Endodermal cell (in vitro differentiated cells): Measurements from ENCODE around the gene ECHS1. TPM values are rescaled to one million over a fixed set of nuclear protein-coding genes. Genes with fewer than 3 reads are reported as not detected.

Experiments
- DNase-seq: peaks from one replicate; pipeline ENCODE4 v3.0.0-alpha.2; 2017
- H3K27ac ChIP-seq: 2 replicates; pipeline ENCODE4 v1.5.1; 2013; ENCODE audit warnings: mild to moderate bottlenecking, low read depth, low read length, moderate library complexity
- H3K27me3 ChIP-seq: 2 replicates; pipeline ENCODE4 v1.6.1; 2013; ENCODE audit warnings: mild to moderate bottlenecking, low read length, moderate library complexity; ENCODE audit not compliant: insufficient read depth, control insufficient read depth, poor library complexity, severe bottlenecking
- H3K36me3 ChIP-seq: 2 replicates; pipeline ENCODE4 v1.7.0; 2013; ENCODE audit warnings: mild to moderate bottlenecking, low read length, moderate library complexity; ENCODE audit not compliant: control insufficient read depth, insufficient read depth
- H3K4me1 ChIP-seq: one replicate; pipeline ENCODE4 v1.7.0; 2013; ENCODE audit warnings: low read length; ENCODE audit not compliant: control insufficient read depth, insufficient read depth
- H3K4me3 ChIP-seq: 2 replicates; pipeline ENCODE4 v1.5.1; 2013; ENCODE audit warnings: mild to moderate bottlenecking, low read length, moderate library complexity
- H3K9ac ChIP-seq: 2 replicates; pipeline ENCODE4 v1.6.1; 2013; ENCODE audit warnings: mild to moderate bottlenecking, low read length, moderate library complexity; ENCODE audit not compliant: poor library complexity, severe bottlenecking; ENCODE audit errors: extremely low read depth
- H3K9me3 ChIP-seq: 2 replicates; pipeline ENCODE4 v1.6.1; 2013; ENCODE audit warnings: mild to moderate bottlenecking, low read length, moderate library complexity; ENCODE audit not compliant: control insufficient read depth
- H3K27ac Mint-ChIP-seq: 2 replicates; pipeline ENCODE4 v1.8.0; 2020; ENCODE audit warnings: mixed read lengths
- H3K27me3 Mint-ChIP-seq: 2 replicates; pipeline ENCODE4 v1.8.0; 2021; ENCODE audit warnings: mild to moderate bottlenecking, mixed read lengths; ENCODE audit not compliant: insufficient read depth
- H3K36me3 Mint-ChIP-seq: 2 replicates; pipeline ENCODE4 v1.8.0; 2020; ENCODE audit warnings: low read depth, mixed read lengths
- H3K4me1 Mint-ChIP-seq: 2 replicates; pipeline ENCODE4 v1.8.0; 2020; ENCODE audit warnings: mixed read lengths
- H3K4me3 Mint-ChIP-seq: 2 replicates; pipeline ENCODE4 v1.8.0; 2020; ENCODE audit warnings: mild to moderate bottlenecking, moderate library complexity, mixed read lengths
- H3K9me3 Mint-ChIP-seq: 2 replicates; pipeline ENCODE4 v1.8.0; 2020; ENCODE audit warnings: mild to moderate bottlenecking, mixed read lengths
- CTCF ChIP-seq: fragments of 200-600 bp; sonication (generic); conservative IDR thresholded peaks from 2 replicates; pipeline ENCODE4 v1.5.0; 2021; ENCODE audit warnings: antibody characterized with exemption, mild to moderate bottlenecking
- WGBS, 2 experiments: methylation state at CpG; one replicate each; pipeline versions ENCODE4 v1.1.5 to v1.1.7; 2013; ENCODE audit warnings: missing lambda C conversion rate in 2 of 2, mixed read lengths in 1 of 2; ENCODE audit not compliant: insufficient coverage in 1 of 2, insufficient read length in 1 of 2; 5-methylcytosine and 5-hydroxymethylcytosine counted together
- total RNA-seq, 2 donors: library from RNA; stranded (reverse); fragmentation: NEBNext Ultra II Directional in 1 of 2; extraction: Animal tissue kit (Norgen Biotek cat#: 25700) in 1 of 2; gene quantifications; 2 replicates in 1 of 2; 3 replicates in 1 of 2; pipeline ENCODE4 v1.2.1, GENCODE V29; 2021

ECHS1 gene
- total RNA-seq, 2 donors from 2014 or later: 92.3 to 102 TPM

- peaks cover 12% of the 10 kb centered on the region for H3K4me1 ChIP-seq
- no peak overlapping the region for H3K4me3 ChIP-seq
- Mint-ChIP-seq H3K4me3 (no peak overlapping the region), H3K4me1 (peaks cover 7% of the 10 kb centered on the region), H3K36me3 (peaks cover 3% of the 10 kb centered on the region), H3K9me3 (no peaks in the 10 kb centered on the region), H3K27ac (no peak overlapping the region), H3K27me3 (peaks cover 3% of the 10 kb centered on the region)
- H3K27ac ChIP-seq: no peak overlapping the region
- H3K36me3 ChIP-seq: peaks cover 14% of the 10 kb centered on the region
- no peak for TF ChIP-seq CTCF
- 87 to 100% methylated on average over 4 to 6 of the region's 6 CpGs for WGBS, 2 experiments
- H3K27me3 ChIP-seq: no peaks in the 10 kb centered on the region
- DNase-seq: no peak
- no peak overlapping the region for H3K9ac ChIP-seq
- no peaks in the 10 kb centered on the region for H3K9me3 ChIP-seq
Observed at GRCh38 chr10:133355266-133355665, 17.9 kb downstream of the ECHS1 start.

- Histone ChIP-seq H3K9me3 (no peaks in the 10 kb centered on the region), H3K4me3 (no peak overlapping the region), H3K9ac (no peak overlapping the region), H3K36me3 (peaks cover 14% of the 10 kb centered on the region), H3K4me1 (peaks cover 8% of the 10 kb centered on the region), H3K27me3 (no peaks in the 10 kb centered on the region), H3K27ac (no peak overlapping the region)
- Mint-ChIP-seq H3K36me3 (peaks cover 3% of the 10 kb centered on the region), H3K27ac (no peak overlapping the region), H3K4me3 (no peak overlapping the region), H3K9me3 (no peaks in the 10 kb centered on the region), H3K4me1 (peaks cover 2% of the 10 kb centered on the region), H3K27me3 (no peaks in the 10 kb centered on the region)
- 91 to 96% methylated on average over 12 to 14 of the region's 14 CpGs for WGBS, 2 experiments
- no peak for DNase-seq
- TF ChIP-seq CTCF: no peak
Observed at GRCh38 chr10:133354672-133355240, 18.4 kb downstream of the ECHS1 start.

GRCh38 chr10:133353988-133354605 is 19.1 kb downstream of the ECHS1 start:
- H3K4me3 ChIP-seq: no peak overlapping the region
- Mint-ChIP-seq H3K36me3 (peaks cover 3% of the 10 kb centered on the region), H3K9me3 (no peaks in the 10 kb centered on the region), H3K4me3 (no peak overlapping the region), H3K27me3 (peaks cover 1% of the 10 kb centered on the region), H3K4me1 (peaks cover 5% of the 10 kb centered on the region), H3K27ac (no peak overlapping the region)
- TF ChIP-seq CTCF: no peak
- H3K36me3 ChIP-seq: peaks cover 14% of the 10 kb centered on the region
- 88 to 94% methylated on average over 10 to 16 of the region's 16 CpGs for WGBS, 2 experiments
- DNase-seq: no peak
- H3K4me1 ChIP-seq: peaks cover 8% of the 10 kb centered on the region
- H3K9ac ChIP-seq: no peak overlapping the region
- no peaks in the 10 kb centered on the region for H3K27me3 ChIP-seq
- H3K9me3 ChIP-seq: no peaks in the 10 kb centered on the region
- H3K27ac ChIP-seq: no peak overlapping the region
